SK-N-SH treated with all-trans-retinoic acid at 6 μM for 48 hours (cell line): ENCODE results near the gene MOCOS.

Source experiments
- ATAC-seq: fragments of 200-7000 bp; cut with Tn5 transposase; 3 replicates; pipeline ENCODE4 v1.9.1; 2020; ENCODE audit warnings: mild to moderate bottlenecking, moderate library complexity
- ARNTL ChIP-seq: fragments of 450-650 bp; formaldehyde crosslinking; IDR thresholded peaks from 2 replicates; pipeline ENCODE4 v1.5.0; 2020; ENCODE audit warnings: low read depth, mild to moderate bottlenecking, moderate library complexity, borderline replicate concordance
- BACH2 ChIP-seq: fragments of 250-450 bp; sonication (Bioruptor Pico); IDR thresholded peaks from 2 replicates; pipeline ENCODE4 v1.9.0; 2021; ENCODE audit warnings: mild to moderate bottlenecking, borderline replicate concordance
- CREB5 ChIP-seq: fragments of 250-450 bp; sonication (Bioruptor Pico); IDR thresholded peaks from 2 replicates; pipeline ENCODE4 v1.5.1; 2020; ENCODE audit warnings: low read depth, mild to moderate bottlenecking, moderate library complexity
- CSDC2 ChIP-seq: fragments of 250-450 bp; sonication (Bioruptor Pico); IDR thresholded peaks from 2 replicates; pipeline ENCODE4 v1.5.0; 2020; ENCODE audit warnings: mild to moderate bottlenecking, moderate library complexity
- ESRRG ChIP-seq: fragments of 250-450 bp; sonication (Bioruptor Pico); IDR thresholded peaks from 2 replicates; pipeline ENCODE4 v1.6.1; 2021; ENCODE audit warnings: mild to moderate bottlenecking
- GLIS3 ChIP-seq: fragments of 250-450 bp; sonication (Bioruptor Pico); IDR thresholded peaks from 2 replicates; pipeline ENCODE4 v1.5.0; 2020; ENCODE audit warnings: mild to moderate bottlenecking, moderate library complexity
- ISL1 ChIP-seq: fragments of 250-450 bp; sonication (Bioruptor Pico); IDR thresholded peaks from 2 replicates; pipeline ENCODE4 v2.1.2; 2022; ENCODE audit warnings: mild to moderate bottlenecking, moderate library complexity
- OSR1 ChIP-seq: fragments of 250-450 bp; sonication (Bioruptor Pico); IDR thresholded peaks from 2 replicates; pipeline ENCODE4 v1.8.0; 2022; ENCODE audit warnings: moderate library complexity, mild to moderate bottlenecking, inconsistent platforms
- PATZ1 ChIP-seq: fragments of 250-450 bp; sonication (Bioruptor Pico); IDR thresholded peaks from 2 replicates; pipeline ENCODE4 v1.8.0; 2020; ENCODE audit warnings: mild to moderate bottlenecking, moderate library complexity, borderline replicate concordance
- PPARA ChIP-seq: fragments of 250-450 bp; sonication (Bioruptor Pico); IDR thresholded peaks from 2 replicates; pipeline ENCODE4 v1.5.0; 2020; ENCODE audit warnings: mild to moderate bottlenecking, borderline replicate concordance
- RARB ChIP-seq: fragments of 250-450 bp; sonication (Bioruptor Pico); IDR thresholded peaks from 2 replicates; pipeline ENCODE4 v1.8.0; 2021; ENCODE audit warnings: mild to moderate bottlenecking, moderate library complexity
- SNAI2 ChIP-seq: fragments of 250-450 bp; sonication (Bioruptor Pico); IDR thresholded peaks from 2 replicates; pipeline ENCODE4 v1.5.0; 2020; ENCODE audit warnings: mild to moderate bottlenecking, moderate library complexity
- TCF4 ChIP-seq: fragments of 250-450 bp; sonication (Bioruptor Pico); IDR thresholded peaks from 2 replicates; pipeline ENCODE4 v1.8.0; 2021; ENCODE audit warnings: mild to moderate bottlenecking, moderate library complexity, borderline replicate concordance
- TOX ChIP-seq: fragments of 250-450 bp; sonication (Bioruptor Pico); IDR thresholded peaks from 2 replicates; pipeline ENCODE4 v1.8.0; 2021; ENCODE audit warnings: mild to moderate bottlenecking, moderate library complexity, borderline replicate concordance
- TSHZ2 ChIP-seq: fragments of 250-450 bp; sonication (Bioruptor Pico); IDR thresholded peaks from 2 replicates; pipeline ENCODE4 v1.5.0; 2020; ENCODE audit warnings: mild to moderate bottlenecking, moderate library complexity
- ZC3H10 ChIP-seq: fragments of 250-450 bp; sonication (Bioruptor Pico); IDR thresholded peaks from 2 replicates; pipeline ENCODE4 v1.5.1; 2021; ENCODE audit warnings: mild to moderate bottlenecking, moderate library complexity
- ZFP3 ChIP-seq: fragments of 250-450 bp; sonication (Bioruptor Pico); IDR thresholded peaks from 2 replicates; pipeline ENCODE4 v1.5.0; 2020; ENCODE audit warnings: mild to moderate bottlenecking, moderate library complexity
- ZFP30 ChIP-seq: fragments of 450-650 bp; formaldehyde crosslinking; IDR thresholded peaks from 2 replicates; pipeline ENCODE4 v1.5.0; 2022; ENCODE audit warnings: mild to moderate bottlenecking, moderate library complexity
- ZNF565 ChIP-seq: fragments of 450-650 bp; formaldehyde crosslinking; conservative IDR thresholded peaks from 2 replicates; pipeline ENCODE4 v1.5.0; 2020; ENCODE audit warnings: low read depth, mild to moderate bottlenecking, moderate library complexity
- ZNF70 ChIP-seq: fragments of 450-650 bp; formaldehyde crosslinking; IDR thresholded peaks from 2 replicates; pipeline ENCODE4 v1.5.0; 2020; ENCODE audit warnings: mild to moderate bottlenecking, moderate library complexity
- ZNF8 ChIP-seq: fragments of 450-650 bp; formaldehyde crosslinking; IDR thresholded peaks from 2 replicates; pipeline ENCODE4 v1.5.0; 2020; ENCODE audit warnings: mild to moderate bottlenecking, moderate library complexity
- TF ChIP-seq, protein P1 (sequence below): fragments of 250-450 bp; sonication (Bioruptor Pico); IDR thresholded peaks from 2 replicates; pipeline ENCODE4 v1.5.1; 2021; ENCODE audit warnings: mild to moderate bottlenecking, moderate library complexity
- TF ChIP-seq, protein P2 (sequence below): fragments of 250-450 bp; sonication (Bioruptor Pico); IDR thresholded peaks from 2 replicates; pipeline ENCODE4 v1.8.0; 2021; ENCODE audit warnings: low read depth, mild to moderate bottlenecking, moderate library complexity, borderline replicate concordance

Gene MOCOS

DNA sequence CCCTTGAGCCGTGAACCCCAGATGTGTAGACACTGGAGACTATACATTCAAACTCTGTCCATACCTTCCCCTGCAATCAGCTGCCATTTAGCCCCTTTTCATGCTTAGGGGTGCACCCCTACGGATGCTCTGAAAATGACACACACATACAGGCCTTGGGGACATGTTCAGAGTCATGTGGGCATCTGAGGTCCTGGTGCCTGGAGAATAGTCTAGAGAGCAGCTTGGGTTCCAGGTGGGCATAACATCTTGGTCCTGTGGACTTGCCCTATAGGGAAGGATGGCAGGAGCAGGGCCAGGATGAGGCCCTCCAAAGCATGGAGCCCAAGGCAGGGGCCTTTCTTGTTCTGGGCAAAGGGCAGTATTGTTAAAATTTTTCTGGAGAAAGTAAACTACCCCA, 100.4 kb downstream of the MOCOS start:
- no peak for ATAC-seq
- no peak for TF ChIP-seq GLIS3 (CRISPR knock-in tag)
- TF ChIP-seq OSR1: no peak
- no peak for TF ChIP-seq TOX (CRISPR knock-in tag)
- TF ChIP-seq, protein P1, sequence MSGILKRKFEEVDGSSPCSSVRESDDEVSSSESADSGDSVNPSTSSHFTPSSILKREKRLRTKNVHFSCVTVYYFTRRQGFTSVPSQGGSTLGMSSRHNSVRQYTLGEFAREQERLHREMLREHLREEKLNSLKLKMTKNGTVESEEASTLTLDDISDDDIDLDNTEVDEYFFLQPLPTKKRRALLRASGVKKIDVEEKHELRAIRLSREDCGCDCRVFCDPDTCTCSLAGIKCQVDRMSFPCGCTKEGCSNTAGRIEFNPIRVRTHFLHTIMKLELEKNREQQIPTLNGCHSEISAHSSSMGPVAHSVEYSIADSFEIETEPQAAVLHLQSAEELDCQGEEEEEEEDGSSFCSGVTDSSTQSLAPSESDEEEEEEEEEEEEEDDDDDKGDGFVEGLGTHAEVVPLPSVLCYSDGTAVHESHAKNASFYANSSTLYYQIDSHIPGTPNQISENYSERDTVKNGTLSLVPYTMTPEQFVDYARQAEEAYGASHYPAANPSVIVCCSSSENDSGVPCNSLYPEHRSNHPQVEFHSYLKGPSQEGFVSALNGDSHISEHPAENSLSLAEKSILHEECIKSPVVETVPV (CRISPR knock-in tag): no peak
- no peak for TF ChIP-seq ESRRG (CRISPR knock-in tag)
- no peak for TF ChIP-seq RARB (CRISPR knock-in tag)
- TF ChIP-seq CREB5 (CRISPR knock-in tag): no peak

DNA sequence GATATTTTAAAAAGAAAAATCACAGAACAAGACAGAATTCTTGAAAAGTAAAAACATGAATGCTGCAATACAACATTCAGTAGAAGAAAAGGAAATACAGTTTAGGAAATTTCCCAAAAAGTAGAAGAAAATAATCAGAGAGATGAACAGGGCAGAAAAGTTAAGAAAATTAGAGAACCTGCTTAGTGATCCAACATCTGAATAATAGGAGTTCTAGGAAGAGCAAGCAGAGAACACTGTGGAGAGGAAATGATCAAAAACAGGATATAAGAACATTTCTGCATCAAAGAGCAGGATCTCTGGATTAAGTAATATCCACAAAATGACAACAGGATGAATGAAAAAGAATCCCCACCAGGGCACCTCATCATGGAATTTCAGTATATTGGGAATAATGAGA, 101.4 kb downstream of the MOCOS start:
- TF ChIP-seq, protein P2, sequence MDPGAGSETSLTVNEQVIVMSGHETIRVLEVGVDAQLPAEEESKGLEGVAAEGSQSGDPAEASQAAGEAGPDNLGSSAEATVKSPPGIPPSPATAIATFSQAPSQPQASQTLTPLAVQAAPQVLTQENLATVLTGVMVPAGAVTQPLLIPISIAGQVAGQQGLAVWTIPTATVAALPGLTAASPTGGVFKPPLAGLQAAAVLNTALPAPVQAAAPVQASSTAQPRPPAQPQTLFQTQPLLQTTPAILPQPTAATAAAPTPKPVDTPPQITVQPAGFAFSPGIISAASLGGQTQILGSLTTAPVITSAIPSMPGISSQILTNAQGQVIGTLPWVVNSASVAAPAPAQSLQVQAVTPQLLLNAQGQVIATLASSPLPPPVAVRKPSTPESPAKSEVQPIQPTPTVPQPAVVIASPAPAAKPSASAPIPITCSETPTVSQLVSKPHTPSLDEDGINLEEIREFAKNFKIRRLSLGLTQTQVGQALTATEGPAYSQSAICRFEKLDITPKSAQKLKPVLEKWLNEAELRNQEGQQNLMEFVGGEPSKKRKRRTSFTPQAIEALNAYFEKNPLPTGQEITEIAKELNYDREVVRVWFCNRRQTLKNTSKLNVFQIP (CRISPR knock-in tag): no peak
- TF ChIP-seq SNAI2 (CRISPR knock-in tag) (no peak), ISL1 (CRISPR knock-in tag) (no peak), BACH2 (CRISPR knock-in tag) (no peak), CSDC2 (CRISPR knock-in tag) (no peak), ESRRG (CRISPR knock-in tag) (no peak), RARB (CRISPR knock-in tag) (no peak), PPARA (no peak), GLIS3 (CRISPR knock-in tag) (no peak), ZFP3 (no peak), OSR1 (no peak), TCF4 (CRISPR knock-in tag) (no peak), ZFP30 (CRISPR knock-in tag) (no peak), TOX (CRISPR knock-in tag) (no peak), PATZ1 (no peak), ZNF8 (CRISPR knock-in tag) (no peak), ARNTL (CRISPR knock-in tag) (no peak)
- TF ChIP-seq, protein P1 (CRISPR knock-in tag): no peak
- no peak for ATAC-seq

GRCh38 chr18:36294031-36294430, 106.7 kb downstream of the MOCOS start:
- ATAC-seq: no peak
- TF ChIP-seq ZFP30 (CRISPR knock-in tag) (no peak), ZNF8 (CRISPR knock-in tag) (no peak), TOX (CRISPR knock-in tag) (no peak), PATZ1 (no peak), SNAI2 (CRISPR knock-in tag) (no peak), ZNF565 (CRISPR knock-in tag) (no peak), CREB5 (CRISPR knock-in tag) (no peak), ZC3H10 (no peak), ARNTL (CRISPR knock-in tag) (no peak), TSHZ2 (no peak), ZNF70 (CRISPR knock-in tag) (no peak), ISL1 (CRISPR knock-in tag) (no peak), GLIS3 (CRISPR knock-in tag) (no peak), CSDC2 (CRISPR knock-in tag) (no peak)
